IMR-90 (cell line): ENCODE results near the gene CYP11A1. TPM values are rescaled to one million over a fixed set of nuclear protein-coding genes. Genes with fewer than 3 reads are reported as not detected.

ENCODE experiments used
- ATAC-seq: fragments of 200-7000 bp; cut with Tn5 transposase; 2 replicates; pipeline ENCODE4 v1.9.1; 2020; ENCODE audit warnings: low read depth, mild to moderate bottlenecking, moderate library complexity
- BruUV-seq: library from RNA; stranded (reverse); fragments of 400-500 nt; replicated peaks from 2 replicates; lab custom pipeline; 2021; lab: Mats Ljungman, UMichigan
- CTCF ChIA-PET: fragments of 300-600 bp; formaldehyde crosslinking; extraction: SDS; loops from one replicate; lab custom pipeline; 2021; ENCODE audit warnings: antibody characterized with exemption; lab: Yijun Ruan, JAX
- POLR2A ChIA-PET: fragments of 300-600 bp; sonication (Branson Sonifier 250); formaldehyde crosslinking; loops from one replicate; lab custom pipeline; 2022; ENCODE audit warnings: antibody characterized with exemption; ENCODE audit not compliant: unreplicated experiment; lab: Charles Lee
- DNase-seq: peaks from one replicate; pipeline ENCODE4 v3.0.0; 2013
- H2AFZ ChIP-seq: replicated peaks from 2 replicates; pipeline ENCODE3; 2013; ENCODE audit warnings: low read length, mild to moderate bottlenecking; ENCODE audit not compliant: poor library complexity
- H2AK5ac ChIP-seq: 2 replicates; pipeline ENCODE4 v1.6.1; 2013; ENCODE audit warnings: low read depth, low read length, inconsistent platforms
- H2AK9ac ChIP-seq: replicated peaks from 2 replicates; pipeline ENCODE3; 2013; ENCODE audit warnings: mild to moderate bottlenecking, low read depth, low read length, moderate library complexity; ENCODE audit not compliant: poor library complexity
- H2BK120ac ChIP-seq: 2 replicates; pipeline ENCODE4 v1.6.1; 2013; ENCODE audit warnings: low read depth, low read length, inconsistent platforms
- H2BK15ac ChIP-seq: 3 replicates; pipeline ENCODE4 v1.6.1; 2013; ENCODE audit warnings: low read depth, low read length, inconsistent platforms
- H2BK20ac ChIP-seq: 2 replicates; pipeline ENCODE4 v1.6.1; 2013; ENCODE audit warnings: low read depth, mild to moderate bottlenecking, inconsistent platforms, low read length, moderate library complexity
- H2BK5ac ChIP-seq: 2 replicates; pipeline ENCODE4 v1.6.1; 2013; ENCODE audit warnings: mild to moderate bottlenecking, low read depth, low read length, inconsistent platforms; ENCODE audit not compliant: poor library complexity, severe bottlenecking
- H3K14ac ChIP-seq: replicated peaks from 2 replicates; pipeline ENCODE4 v1.6.1; 2013; ENCODE audit warnings: low read depth, low read length, inconsistent platforms
- H3K18ac ChIP-seq: 2 replicates; pipeline ENCODE4 v1.6.1; 2013; ENCODE audit warnings: low read depth, low read length, control low read depth
- H3K23ac ChIP-seq: 2 replicates; pipeline ENCODE4 v1.6.1; 2013; ENCODE audit warnings: low read depth, low read length, inconsistent platforms
- H3K27ac ChIP-seq: 2 replicates; pipeline ENCODE4 v1.5.1; 2013; ENCODE audit warnings: mild to moderate bottlenecking, control low read depth, low read length; ENCODE audit not compliant: insufficient read depth
- H3K27me3 ChIP-seq: 2 replicates; pipeline ENCODE4 v1.6.1; 2013; ENCODE audit warnings: low read length; ENCODE audit not compliant: control insufficient read depth, insufficient read depth
- H3K36me3 ChIP-seq: 2 replicates; pipeline ENCODE4 v1.6.1; 2013; ENCODE audit warnings: low read length, mixed read lengths; ENCODE audit not compliant: control insufficient read depth, insufficient read depth
- H3K4ac ChIP-seq: 2 replicates; pipeline ENCODE4 v1.6.1; 2013; ENCODE audit warnings: low read depth, low read length, inconsistent platforms
- H3K4me1 ChIP-seq: 2 replicates; pipeline ENCODE4 v1.6.1; 2013; ENCODE audit warnings: low read length, mixed read lengths; ENCODE audit not compliant: control insufficient read depth, insufficient read depth
- H3K4me2 ChIP-seq: 2 replicates; pipeline ENCODE4 v1.6.1; 2013; ENCODE audit warnings: low read depth, mild to moderate bottlenecking, control low read depth, low read length, moderate library complexity
- H3K4me3 ChIP-seq: 2 replicates; pipeline ENCODE4 v1.5.1; 2013; ENCODE audit warnings: low read depth, mild to moderate bottlenecking, control low read depth, low read length, moderate library complexity; ENCODE audit not compliant: insufficient read depth
- H3K56ac ChIP-seq: 2 replicates; pipeline ENCODE4 v1.6.1; 2013; ENCODE audit warnings: low read length, inconsistent platforms; ENCODE audit not compliant: insufficient read depth; ENCODE audit errors: extremely low read depth
- H3K79me1 ChIP-seq, 2 experiments: 2 replicates each; pipeline ENCODE4 v1.6.1; 2013; ENCODE audit warnings: low read length in 2 of 2, inconsistent platforms in 1 of 2, low read depth in 1 of 2
- H3K9ac ChIP-seq: 2 replicates; pipeline ENCODE4 v1.6.1; 2013; ENCODE audit warnings: low read depth, low read length, control low read depth
- H3K9me1 ChIP-seq: 2 replicates; pipeline ENCODE4 v1.6.1; 2013; ENCODE audit warnings: low read length, inconsistent platforms; ENCODE audit not compliant: insufficient read depth
- H3K9me3 ChIP-seq: 2 replicates; pipeline ENCODE4 v1.6.1; 2013; ENCODE audit warnings: low read length; ENCODE audit not compliant: control insufficient read depth, insufficient read depth
- H4K20me1 ChIP-seq: 2 replicates; pipeline ENCODE4 v1.6.1; 2013; ENCODE audit warnings: low read length, inconsistent platforms; ENCODE audit not compliant: insufficient read depth
- H4K5ac ChIP-seq: 2 replicates; pipeline ENCODE4 v1.6.1; 2013; ENCODE audit warnings: mild to moderate bottlenecking, low read depth, low read length, control low read depth
- H4K8ac ChIP-seq, 2 experiments: 2 replicates each; pipeline ENCODE4 v1.6.1; 2013; ENCODE audit warnings: low read depth in 2 of 2, low read length in 2 of 2, control low read depth in 1 of 2, inconsistent platforms in 1 of 2
- H4K91ac ChIP-seq: 2 replicates; pipeline ENCODE4 v1.6.1; 2013; ENCODE audit warnings: low read depth, low read length, inconsistent platforms; ENCODE audit not compliant: insufficient read depth
- BHLHE40 ChIP-seq: fragments of 150-350 bp; IDR thresholded peaks from 2 replicates; pipeline ENCODE4 v1.6.1; 2016; ENCODE audit warnings: mild to moderate bottlenecking, low read depth, low read length
- CEBPB ChIP-seq: IDR thresholded peaks from 2 replicates; pipeline ENCODE4 v1.6.1; 2012; ENCODE audit warnings: low read depth, low read length, improper control_type of control experiment
- CHD1 ChIP-seq: IDR thresholded peaks from 2 replicates; pipeline ENCODE4 v1.6.1; 2012; ENCODE audit warnings: low read depth, low read length, improper control_type of control experiment
- FOS ChIP-seq: fragments of 150-350 bp; IDR thresholded peaks from 2 replicates; pipeline ENCODE4 v1.6.1; 2016; ENCODE audit warnings: low read depth, low read length
- MAZ ChIP-seq: IDR thresholded peaks from 2 replicates; pipeline ENCODE4 v1.6.1; 2012; ENCODE audit warnings: low read depth, mild to moderate bottlenecking, low read length, improper control_type of control experiment, moderate library complexity, borderline replicate concordance
- MXI1 ChIP-seq: IDR thresholded peaks from 2 replicates; pipeline ENCODE4 v1.6.1; 2012; ENCODE audit warnings: low read depth, mild to moderate bottlenecking, low read length, moderate library complexity, borderline replicate concordance
- NFE2L2 ChIP-seq: fragments of 150-350 bp; IDR thresholded peaks from 2 replicates; pipeline ENCODE4 v1.6.1; 2016; ENCODE audit warnings: low read depth, mild to moderate bottlenecking, low read length
- POLR2A ChIP-seq: IDR thresholded peaks from 2 replicates; pipeline ENCODE4 v1.6.1; 2012; ENCODE audit warnings: mild to moderate bottlenecking, low read depth, low read length
- RAD21 ChIP-seq: IDR thresholded peaks from 2 replicates; pipeline ENCODE4 v1.6.1; 2012; ENCODE audit warnings: low read length, improper control_type of control experiment
- RCOR1 ChIP-seq: IDR thresholded peaks from 2 replicates; pipeline ENCODE4 v1.6.1; 2012; ENCODE audit warnings: mild to moderate bottlenecking, low read length, improper control_type of control experiment; ENCODE audit not compliant: insufficient replicate concordance
- RFX5 ChIP-seq: IDR thresholded peaks from 2 replicates; pipeline ENCODE4 v1.8.0; 2012; ENCODE audit warnings: low read depth, mild to moderate bottlenecking, low read length, moderate library complexity
- SMC3 ChIP-seq: fragments of 150-350 bp; IDR thresholded peaks from 2 replicates; pipeline ENCODE4 v1.6.1; 2016; ENCODE audit warnings: low read depth, mild to moderate bottlenecking, antibody characterized with exemption, low read length, moderate library complexity
- WGBS, 2 experiments: methylation state at CpG; one replicate each; pipeline versions ENCODE4 v1.1.5 to v1.1.7; 2013; ENCODE audit warnings: missing lambda C conversion rate in 2 of 2; ENCODE audit not compliant: insufficient read length in 1 of 2; ENCODE audit errors: extremely low coverage in 2 of 2; 5-methylcytosine and 5-hydroxymethylcytosine counted together
- dilution Hi-C: fragments of 300-500 bp; cut with HindIII; formaldehyde crosslinking; loops from one replicate; pipeline ENCODE4 v1.14.3; 2018; ENCODE audit warnings: low sequenced_read_pairs; ENCODE audit not compliant: unreplicated experiment
- in situ Hi-C: fragments of 300-500 bp; cut with MboI; formaldehyde crosslinking; loops from 3 replicates; pipeline ENCODE4 v1.14.3; 2019; ENCODE audit warnings: low sequenced_read_pairs, inconsistent platforms, mixed read lengths
- intact Hi-C: fragments of 100-400 bp; cut with micrococcal nuclease; formaldehyde crosslinking; loops from 2 replicates; pipeline ENCODE4 v1.10.0; 2022
- polyA plus RNA-seq, 3 experiments: library from polyadenylated mRNA; depleted of rRNA; stranded (reverse); fragments of >200 nt; gene quantifications; 2 replicates each; pipeline ENCODE4 v1.2.3, GENCODE V29; 2012; ENCODE audit warnings: low replicate concordance in 1 of 3
- total RNA-seq: library from RNA; depleted of rRNA; stranded (reverse); fragments of >200 nt; gene quantifications from 2 replicates; pipeline ENCODE4 v1.2.3, GENCODE V29; 2012
- TF ChIP-seq, protein P1 (sequence below): conservative IDR thresholded peaks from 2 replicates; pipeline ENCODE4 v1.5.1; 2012; ENCODE audit warnings: mild to moderate bottlenecking, low read depth, low read length, improper control_type of control experiment
- TF ChIP-seq, protein P2 (sequence below): fragments of 150-350 bp; IDR thresholded peaks from 2 replicates; pipeline ENCODE4 v1.6.1; 2017; ENCODE audit warnings: mild to moderate bottlenecking, antibody characterized with exemption, low read length, low read depth
- TF ChIP-seq, protein P3 (sequence below): fragments of 150-350 bp; IDR thresholded peaks from 2 replicates; pipeline ENCODE4 v1.6.1; 2016; ENCODE audit warnings: low read depth, mild to moderate bottlenecking, low read length, moderate library complexity, borderline replicate concordance

CYP11A1 gene
- total and polyA plus RNA-seq, 2 of the 4 experiments (the other 2 are of a cell fraction) = 0.18 to 0.50 TPM

DNA sequence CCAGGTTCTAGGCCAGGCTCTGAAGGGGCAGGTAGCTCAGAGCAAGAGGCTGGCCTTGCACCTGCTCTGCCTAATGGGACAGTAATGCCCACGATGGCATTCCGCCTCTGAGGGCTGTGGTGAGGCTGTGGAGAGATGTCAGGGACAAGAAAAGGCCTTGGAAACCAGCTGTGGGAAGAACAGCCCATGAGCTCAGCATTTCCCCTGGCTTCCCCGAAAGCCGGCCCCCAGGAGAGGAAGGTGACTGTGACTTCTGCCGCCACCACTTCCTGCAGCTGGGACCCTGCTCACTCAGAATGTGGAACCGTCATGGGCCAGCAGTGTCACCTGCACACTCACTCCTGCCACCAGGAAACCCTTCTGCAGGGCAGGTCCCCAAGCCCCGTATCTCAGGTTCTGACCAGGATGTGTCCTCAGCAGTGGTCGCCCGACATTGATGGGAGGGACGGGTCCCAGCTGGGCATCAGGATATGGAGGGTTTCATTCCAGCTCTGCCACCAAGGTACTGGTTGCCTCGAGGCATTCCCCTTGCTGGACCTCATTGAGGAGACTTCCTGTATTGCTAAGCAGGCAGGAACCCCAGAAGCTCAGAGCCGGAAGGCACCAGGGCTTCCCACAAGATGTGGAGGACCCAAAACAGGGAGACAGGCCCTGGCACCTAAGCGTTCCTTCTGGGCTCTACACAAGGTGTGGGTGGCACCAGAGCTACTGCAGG, 35.6 kb upstream of the CYP11A1 start:
- peak overlapping the region in 1 of 2 experiments; percentile 41; a peak in 1 of 4 replicates for H4K8ac ChIP-seq
- dilution Hi-C loops (no loop called here), in situ Hi-C loops (no loop called here), intact Hi-C loops (no loop called here)
- H3K27me3 ChIP-seq = no peaks in the 10 kb centered on the region
- POLR2A ChIA-PET = no interaction called here
- peak overlapping the region; percentile 10 for H2BK5ac ChIP-seq
- H2AFZ ChIP-seq = peak overlapping the region; percentile 19
- no peak overlapping the region for H3K18ac ChIP-seq
- peak overlapping the region; percentile 5; the same call in 1 of the 2 replicates for H4K5ac ChIP-seq
- DNase-seq (no peak), ATAC-seq (no peak)
- H3K9me1 ChIP-seq = peaks cover 47% of the 10 kb centered on the region
- H3K56ac ChIP-seq = no peak overlapping the region
- H4K91ac ChIP-seq = no peak overlapping the region
- 95% methylated on average over 7 of the region's 13 CpGs; no CpG with 5 or more reads in 1 of the 2 experiments for WGBS, 2 experiments
- H2BK20ac ChIP-seq = no peak overlapping the region
- H3K9ac ChIP-seq = no peak overlapping the region
- H3K4me3 ChIP-seq = no peak overlapping the region
- peaks cover 0 to 34% of the 10 kb centered on the region in 2 experiments; a peak in 3 of 4 replicates for H3K79me1 ChIP-seq
- H3K9me3 ChIP-seq = no peaks in the 10 kb centered on the region
- peaks cover 36% of the 10 kb centered on the region for H3K4me1 ChIP-seq
- no peaks in the 10 kb centered on the region for H4K20me1 ChIP-seq
- no TSS peak for BruUV-seq
- H3K27ac ChIP-seq = no peak overlapping the region
- H3K4ac ChIP-seq = peak overlapping the region; percentile 25; the same call in 1 of the 2 replicates
- H3K23ac ChIP-seq = 0 out of 2 replicates have a peak overlapping the region, but pooled peaks have one; percentile 11
- H2BK15ac ChIP-seq = 0 out of 3 replicates have a peak overlapping the region, but pooled peaks have one; percentile 23
- peak overlapping the region; percentile 31; the same call in 1 of the 2 replicates for H2BK120ac ChIP-seq
- H3K14ac ChIP-seq = no peak overlapping the region
- peak overlapping the region; percentile 56 for H2AK5ac ChIP-seq
- H2AK9ac ChIP-seq = peak overlapping the region; percentile 79
- H3K36me3 ChIP-seq = no peaks in the 10 kb centered on the region
- CTCF ChIA-PET = no interaction called here
- no peak overlapping the region for H3K4me2 ChIP-seq
- no peak for TF ChIP-seq MAZ
- no peak for TF ChIP-seq RFX5
- TF ChIP-seq RCOR1 = no peak
- TF ChIP-seq RAD21 = no peak
- TF ChIP-seq BHLHE40 = no peak
- TF ChIP-seq, protein P1, sequence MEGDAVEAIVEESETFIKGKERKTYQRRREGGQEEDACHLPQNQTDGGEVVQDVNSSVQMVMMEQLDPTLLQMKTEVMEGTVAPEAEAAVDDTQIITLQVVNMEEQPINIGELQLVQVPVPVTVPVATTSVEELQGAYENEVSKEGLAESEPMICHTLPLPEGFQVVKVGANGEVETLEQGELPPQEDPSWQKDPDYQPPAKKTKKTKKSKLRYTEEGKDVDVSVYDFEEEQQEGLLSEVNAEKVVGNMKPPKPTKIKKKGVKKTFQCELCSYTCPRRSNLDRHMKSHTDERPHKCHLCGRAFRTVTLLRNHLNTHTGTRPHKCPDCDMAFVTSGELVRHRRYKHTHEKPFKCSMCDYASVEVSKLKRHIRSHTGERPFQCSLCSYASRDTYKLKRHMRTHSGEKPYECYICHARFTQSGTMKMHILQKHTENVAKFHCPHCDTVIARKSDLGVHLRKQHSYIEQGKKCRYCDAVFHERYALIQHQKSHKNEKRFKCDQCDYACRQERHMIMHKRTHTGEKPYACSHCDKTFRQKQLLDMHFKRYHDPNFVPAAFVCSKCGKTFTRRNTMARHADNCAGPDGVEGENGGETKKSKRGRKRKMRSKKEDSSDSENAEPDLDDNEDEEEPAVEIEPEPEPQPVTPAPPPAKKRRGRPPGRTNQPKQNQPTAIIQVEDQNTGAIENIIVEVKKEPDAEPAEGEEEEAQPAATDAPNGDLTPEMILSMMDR = no peak
- TF ChIP-seq, protein P2, sequence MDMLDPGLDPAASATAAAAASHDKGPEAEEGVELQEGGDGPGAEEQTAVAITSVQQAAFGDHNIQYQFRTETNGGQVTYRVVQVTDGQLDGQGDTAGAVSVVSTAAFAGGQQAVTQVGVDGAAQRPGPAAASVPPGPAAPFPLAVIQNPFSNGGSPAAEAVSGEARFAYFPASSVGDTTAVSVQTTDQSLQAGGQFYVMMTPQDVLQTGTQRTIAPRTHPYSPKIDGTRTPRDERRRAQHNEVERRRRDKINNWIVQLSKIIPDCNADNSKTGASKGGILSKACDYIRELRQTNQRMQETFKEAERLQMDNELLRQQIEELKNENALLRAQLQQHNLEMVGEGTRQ = no peak
- TF ChIP-seq SMC3 = no peak
- no peak for TF ChIP-seq CEBPB
- TF ChIP-seq FOS = no peak
- TF ChIP-seq CHD1 = no peak
- TF ChIP-seq POLR2A = no peak
- no peak for TF ChIP-seq NFE2L2
- TF ChIP-seq, protein P3, sequence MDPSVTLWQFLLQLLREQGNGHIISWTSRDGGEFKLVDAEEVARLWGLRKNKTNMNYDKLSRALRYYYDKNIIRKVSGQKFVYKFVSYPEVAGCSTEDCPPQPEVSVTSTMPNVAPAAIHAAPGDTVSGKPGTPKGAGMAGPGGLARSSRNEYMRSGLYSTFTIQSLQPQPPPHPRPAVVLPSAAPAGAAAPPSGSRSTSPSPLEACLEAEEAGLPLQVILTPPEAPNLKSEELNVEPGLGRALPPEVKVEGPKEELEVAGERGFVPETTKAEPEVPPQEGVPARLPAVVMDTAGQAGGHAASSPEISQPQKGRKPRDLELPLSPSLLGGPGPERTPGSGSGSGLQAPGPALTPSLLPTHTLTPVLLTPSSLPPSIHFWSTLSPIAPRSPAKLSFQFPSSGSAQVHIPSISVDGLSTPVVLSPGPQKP = no peak
- TF ChIP-seq MXI1 = no peak
